MG63 (cell line): ENCODE data around the gene FUOM. TPM values are rescaled to one million over a fixed set of nuclear protein-coding genes. Genes with fewer than 3 reads are reported as not detected.

Experiments
- total RNA-seq: library from RNA; depleted of rRNA; stranded (reverse); fragments of >200 nt; shearing (Covaris generic); gene quantifications from 2 replicates; pipeline ENCODE4 v1.2.3, GENCODE V29; 2014; ENCODE audit warnings: low replicate concordance; rRNA removed

FUOM gene
- total RNA-seq, 1 experiment from 2014 or later, result 50.8 TPM

Other genes starting within 250 kb of the FUOM start
- gene KNDC1, start 197.8 kb downstream of the FUOM start, total RNA-seq, result 0.92 and 1.5 TPM in 2 replicates
- gene UTF1, start 127.8 kb downstream of the FUOM start, total RNA-seq, result not detected in 2 replicates
- gene VENTX, start 120.2 kb downstream of the FUOM start, total RNA-seq, result not detected in 2 replicates
- gene ADAM8, start 81.2 kb downstream of the FUOM start, total RNA-seq, result 0.52 and 1.5 TPM in 2 replicates
- 58.6 and 80.8 TPM in 2 replicates for gene TUBGCP2, start 49.1 kb downstream of the FUOM start, total RNA-seq
- 42.0 and 75.7 TPM in 2 replicates for gene ZNF511, start 49.1 kb downstream of the FUOM start, total RNA-seq
- not detected in 2 replicates for gene CALY, start 21.1 kb downstream of the FUOM start, total RNA-seq
- not detected in 2 replicates for gene PRAP1, start 10.6 kb downstream of the FUOM start, total RNA-seq
- 73.8 and 120 TPM in 2 replicates for gene ECHS1, start 15.3 kb upstream of the FUOM start, total RNA-seq
- gene PAOX, start 21.2 kb upstream of the FUOM start, total RNA-seq, result 0.54 and 0.66 TPM in 2 replicates
- gene MTG1, start 36.1 kb upstream of the FUOM start, total RNA-seq, result 33.6 and 39.4 TPM in 2 replicates
- gene SPRN, start 66.6 kb upstream of the FUOM start, total RNA-seq, result not detected in 2 replicates
- 0.35 and 1.5 TPM in 2 replicates for gene SCART1, start 95.9 kb upstream of the FUOM start, total RNA-seq
- 0.99 TPM in 1 of 2 replicates, not detected in the other for gene CYP2E1, start 169.3 kb upstream of the FUOM start, total RNA-seq
- gene SYCE1, start 207.6 kb upstream of the FUOM start, total RNA-seq, result not detected in 2 replicates